MV-4-11 (cell line): ENCODE data around the gene ATP6V1C2.

Experiments
- DNase-seq: peaks from one replicate; lab custom pipeline; 2025; lab: John Stamatoyannopoulos, UW

ATP6V1C2 gene

GRCh38 chr2:10733566-10733925, 12.1 kb downstream of the ATP6V1C2 start:
- peak; percentile 47 for DNase-seq

GRCh38 chr2:10733980-10734379, 12.6 kb downstream of the ATP6V1C2 start:
- no peak for DNase-seq

GRCh38 chr2:10738192-10738591, 16.8 kb downstream of the ATP6V1C2 start:
- no peak for DNase-seq

GRCh38 chr2:10740226-10740625, 18.8 kb downstream of the ATP6V1C2 start:
- no peak for DNase-seq

GRCh38 chr2:10741139-10741538, 19.7 kb downstream of the ATP6V1C2 start:
- DNase-seq: no peak

GRCh38 chr2:10742666-10743065, 21.2 kb downstream of the ATP6V1C2 start:
- no peak for DNase-seq

- peak; percentile 90 for DNase-seq
Measured at GRCh38 chr2:10750610-10751009, 29.2 kb downstream of the ATP6V1C2 start.

- no peak for DNase-seq
Measured at GRCh38 chr2:10752236-10752635, 30.8 kb downstream of the ATP6V1C2 start.

- no peak for DNase-seq
Measured at GRCh38 chr2:10753156-10753555, 31.7 kb downstream of the ATP6V1C2 start.

GRCh38 chr2:10753876-10754275, 32.4 kb downstream of the ATP6V1C2 start:
- DNase-seq: no peak

GRCh38 chr2:10755621-10756020, 34.2 kb downstream of the ATP6V1C2 start:
- DNase-seq: no peak

GRCh38 chr2:10757814-10758286, 36.4 kb downstream of the ATP6V1C2 start:
- DNase-seq: no peak

GRCh38 chr2:10759151-10759714, 37.8 kb downstream of the ATP6V1C2 start:
- DNase-seq: no peak

GRCh38 chr2:10760794-10761504, 39.5 kb downstream of the ATP6V1C2 start:
- no peak for DNase-seq

- DNase-seq: no peak
Measured at GRCh38 chr2:10761591-10761990, 40.2 kb downstream of the ATP6V1C2 start.

- DNase-seq: no peak
Measured at GRCh38 chr2:10762651-10763460, 41.4 kb downstream of the ATP6V1C2 start.

- no peak for DNase-seq
Measured at GRCh38 chr2:10763461-10763800, 42.0 kb downstream of the ATP6V1C2 start.

GRCh38 chr2:10764096-10764785, 42.8 kb downstream of the ATP6V1C2 start:
- DNase-seq: no peak

- DNase-seq: no peak
Measured at GRCh38 chr2:10764896-10765295, 43.5 kb downstream of the ATP6V1C2 start.

GRCh38 chr2:10765461-10765860, 44.0 kb downstream of the ATP6V1C2 start:
- DNase-seq: no peak

- no peak for DNase-seq
Measured at GRCh38 chr2:10765914-10766313, 44.5 kb downstream of the ATP6V1C2 start.

GRCh38 chr2:10768063-10768507, 46.7 kb downstream of the ATP6V1C2 start:
- DNase-seq: no peak
